Right lobe of liver (tissue), 4 donors: ENCODE data around the gene KCNJ16.

Experiments
- CTCF ChIP-seq, 4 donors: fragments of 200-600 bp in 3 of 4; fragments of 450-650 bp in 1 of 4; IDR thresholded peaks; one replicate each; pipeline versions ENCODE4 v1.5.1 to v1.8.0; 2016 to 2022; ENCODE audit warnings: antibody characterized with exemption in 4 of 4, mild to moderate bottlenecking in 2 of 4
- POLR2A ChIP-seq: fragments of 450-650 bp; IDR thresholded peaks from one replicate; pipeline ENCODE4 v1.6.1; 2017; ENCODE audit warnings: antibody characterized with exemption, mild to moderate bottlenecking
- donor health status: DM: no; HTN: no; CAD: no.
- donor health status: DM: no; HTN: no; CAD: no.
- donor health status: DM: no; HTN: yes; CAD: no.

GRCh38 chr17:70165383-70165782, 90.4 kb downstream of the KCNJ16 start:
- no peak for TF ChIP-seq CTCF (IDR thresholded peaks at IDR 0.05)
- no peak for TF ChIP-seq POLR2A
